HepG2 (cell line): Measurements from ENCODE around the gene EPB41L2. TPM values are rescaled to one million over a fixed set of nuclear protein-coding genes. Genes with fewer than 3 reads are reported as not detected.

Experiments used
- AKAP8 ChIP-seq: sonication (generic); formaldehyde crosslinking; IDR thresholded peaks from 2 replicates; pipeline ENCODE4 v1.5.1; 2020; ENCODE audit warnings: mild to moderate bottlenecking, missing genetic modification reagents
- GTF3A ChIP-seq: sonication (generic); formaldehyde crosslinking; conservative IDR thresholded peaks from 2 replicates; pipeline ENCODE4 v1.4.0; 2020; ENCODE audit warnings: mild to moderate bottlenecking, missing genetic modification reagents
- HNF4A ChIP-seq: sonication (generic); formaldehyde crosslinking; IDR thresholded peaks from 2 replicates; pipeline ENCODE4 v1.4.0; 2020; ENCODE audit warnings: missing genetic modification reagents
- HOXA3 ChIP-seq: sonication (generic); formaldehyde crosslinking; IDR thresholded peaks from 2 replicates; pipeline ENCODE4 v1.5.0; 2020; ENCODE audit warnings: missing genetic modification reagents
- TBX2 ChIP-seq: sonication (generic); formaldehyde crosslinking; IDR thresholded peaks from 2 replicates; pipeline ENCODE4 v1.5.0; 2020; ENCODE audit warnings: missing genetic modification reagents, mild to moderate bottlenecking, borderline replicate concordance
- ZNF343 ChIP-seq: sonication (generic); formaldehyde crosslinking; IDR thresholded peaks from 2 replicates; pipeline ENCODE4 v1.4.0; 2020; ENCODE audit warnings: mild to moderate bottlenecking, missing genetic modification reagents
- ZNF577 ChIP-seq: sonication (generic); formaldehyde crosslinking; IDR thresholded peaks from 2 replicates; pipeline ENCODE4 v1.4.0; 2020; ENCODE audit warnings: mild to moderate bottlenecking, low read depth, missing genetic modification reagents, borderline replicate concordance
- ZNF598 ChIP-seq: sonication (generic); formaldehyde crosslinking; IDR thresholded peaks from 2 replicates; pipeline ENCODE4 v1.5.1; 2020; ENCODE audit warnings: mild to moderate bottlenecking, missing genetic modification reagents, borderline replicate concordance
- ZNF670 ChIP-seq: sonication (generic); formaldehyde crosslinking; IDR thresholded peaks from 2 replicates; pipeline ENCODE4 v1.8.0; 2022; ENCODE audit warnings: mild to moderate bottlenecking, missing genetic modification reagents, borderline replicate concordance
- ZNF775 ChIP-seq: sonication (generic); formaldehyde crosslinking; IDR thresholded peaks from 2 replicates; pipeline ENCODE4 v1.4.0; 2020; ENCODE audit warnings: missing genetic modification reagents, mild to moderate bottlenecking, moderate library complexity, borderline replicate concordance
- polyA plus RNA-seq, 8 experiments: library from polyadenylated mRNA; depleted of rRNA in 3 of 8; stranded (reverse) in 7 of 8; unstranded in 1 of 8; fragments of >200 nt; fragmentation: Illumina TruSeq in 4 of 8; extraction: Trizol in 4 of 8; gene quantifications; 2 replicates each; pipeline versions ENCODE4 v1.2.1 to v1.2.3, GENCODE V29; 2011 to 2016; ENCODE audit warnings: low read depth in 4 of 8, missing spikeins in 1 of 8, mixed read lengths in 1 of 8; ENCODE audit not compliant: insufficient read depth in 1 of 8
- total RNA-seq, 5 experiments: library from RNA; depleted of rRNA; stranded (reverse); fragments of >200 nt; fragmentation: Illumina TruSeq; extraction: Trizol; gene quantifications; 2 replicates each; pipeline ENCODE4 v1.2.3, GENCODE V29; 2016; ENCODE audit warnings: low read depth in 1 of 5
- TF ChIP-seq, protein P1 (sequence below): sonication (generic); formaldehyde crosslinking; IDR thresholded peaks from 2 replicates; pipeline ENCODE4 v1.8.0; 2022; ENCODE audit warnings: mild to moderate bottlenecking, missing genetic modification reagents
- TF ChIP-seq, protein P2 (sequence below): IDR thresholded peaks from 2 replicates; pipeline ENCODE4 v1.6.1; 2016; ENCODE audit warnings: missing compliant biosample characterization, missing genetic modification reagents, borderline replicate concordance
- TF ChIP-seq, protein P3 (sequence below): sonication (generic); formaldehyde crosslinking; IDR thresholded peaks from 2 replicates; pipeline ENCODE4 v1.4.0; 2020; ENCODE audit warnings: missing genetic modification reagents
- TF ChIP-seq, protein P4 (sequence below): sonication (generic); formaldehyde crosslinking; IDR thresholded peaks from 2 replicates; pipeline ENCODE4 v1.5.1; 2020; ENCODE audit warnings: mild to moderate bottlenecking, missing genetic modification reagents, moderate library complexity
- TF ChIP-seq, protein P5 (sequence below): sonication (generic); formaldehyde crosslinking; IDR thresholded peaks from 2 replicates; pipeline ENCODE4 v1.4.0; 2020; ENCODE audit warnings: mild to moderate bottlenecking, missing genetic modification reagents, borderline replicate concordance
- TF ChIP-seq, protein P6 (sequence below): sonication (generic); formaldehyde crosslinking; IDR thresholded peaks from 2 replicates; pipeline ENCODE4 v1.8.1; 2023; ENCODE audit warnings: missing genetic modification reagents, mild to moderate bottlenecking, borderline replicate concordance

The EPB41L2 gene
- total and polyA plus RNA-seq, 2 of the 13 experiments (the other 11 are each of a cell fraction or from before 2014, with no cell fraction given): 41.7 to 56.4 TPM

DNA sequence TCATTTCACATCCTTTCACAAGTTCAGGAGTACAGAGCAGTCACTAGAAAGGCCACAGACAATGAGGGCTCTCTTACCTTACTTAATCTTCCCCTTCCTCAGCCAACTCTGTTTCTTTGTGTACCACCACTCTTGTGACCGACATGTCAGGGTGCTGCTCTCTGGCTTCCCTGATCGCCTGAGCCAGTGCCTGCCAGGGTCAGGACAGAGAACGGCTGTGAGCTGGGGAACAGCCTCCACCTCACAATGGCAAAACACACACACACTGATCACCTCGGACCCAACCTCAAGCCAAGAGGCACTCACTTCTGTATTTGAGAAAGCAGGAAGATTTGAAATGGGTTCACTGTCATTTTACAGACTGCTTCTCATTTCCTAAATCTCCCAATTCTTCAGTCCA is 205.0 kb downstream of the EPB41L2 start (continued):
- TF ChIP-seq, protein P1, sequence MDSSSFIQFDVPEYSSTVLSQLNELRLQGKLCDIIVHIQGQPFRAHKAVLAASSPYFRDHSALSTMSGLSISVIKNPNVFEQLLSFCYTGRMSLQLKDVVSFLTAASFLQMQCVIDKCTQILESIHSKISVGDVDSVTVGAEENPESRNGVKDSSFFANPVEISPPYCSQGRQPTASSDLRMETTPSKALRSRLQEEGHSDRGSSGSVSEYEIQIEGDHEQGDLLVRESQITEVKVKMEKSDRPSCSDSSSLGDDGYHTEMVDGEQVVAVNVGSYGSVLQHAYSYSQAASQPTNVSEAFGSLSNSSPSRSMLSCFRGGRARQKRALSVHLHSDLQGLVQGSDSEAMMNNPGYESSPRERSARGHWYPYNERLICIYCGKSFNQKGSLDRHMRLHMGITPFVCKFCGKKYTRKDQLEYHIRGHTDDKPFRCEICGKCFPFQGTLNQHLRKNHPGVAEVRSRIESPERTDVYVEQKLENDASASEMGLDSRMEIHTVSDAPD (CRISPR knock-in tag): no peak
- no peak for TF ChIP-seq HOXA3
- 0 out of 2 replicates have a peak, but pooled peaks have one; percentile 28 for TF ChIP-seq GTF3A (CRISPR knock-in tag)
- peak; percentile 3; the same call in 1 of the 2 replicates for TF ChIP-seq TBX2 (CRISPR knock-in tag)
- TF ChIP-seq ZNF775: 0 out of 2 replicates have a peak, but pooled peaks have one; percentile 13
- TF ChIP-seq, protein P2, sequence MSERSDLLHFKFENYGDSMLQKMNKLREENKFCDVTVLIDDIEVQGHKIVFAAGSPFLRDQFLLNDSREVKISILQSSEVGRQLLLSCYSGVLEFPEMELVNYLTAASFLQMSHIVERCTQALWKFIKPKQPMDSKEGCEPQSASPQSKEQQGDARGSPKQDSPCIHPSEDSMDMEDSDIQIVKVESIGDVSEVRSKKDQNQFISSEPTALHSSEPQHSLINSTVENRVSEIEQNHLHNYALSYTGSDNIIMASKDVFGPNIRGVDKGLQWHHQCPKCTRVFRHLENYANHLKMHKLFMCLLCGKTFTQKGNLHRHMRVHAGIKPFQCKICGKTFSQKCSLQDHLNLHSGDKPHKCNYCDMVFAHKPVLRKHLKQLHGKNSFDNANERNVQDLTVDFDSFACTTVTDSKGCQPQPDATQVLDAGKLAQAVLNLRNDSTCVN (CRISPR knock-in tag): no peak
- TF ChIP-seq ZNF343: no peak
- TF ChIP-seq ZNF598: peak; percentile 65; the same call in 1 of the 2 replicates
- no peak for TF ChIP-seq ZNF577 (CRISPR knock-in tag)
- TF ChIP-seq, protein P3, sequence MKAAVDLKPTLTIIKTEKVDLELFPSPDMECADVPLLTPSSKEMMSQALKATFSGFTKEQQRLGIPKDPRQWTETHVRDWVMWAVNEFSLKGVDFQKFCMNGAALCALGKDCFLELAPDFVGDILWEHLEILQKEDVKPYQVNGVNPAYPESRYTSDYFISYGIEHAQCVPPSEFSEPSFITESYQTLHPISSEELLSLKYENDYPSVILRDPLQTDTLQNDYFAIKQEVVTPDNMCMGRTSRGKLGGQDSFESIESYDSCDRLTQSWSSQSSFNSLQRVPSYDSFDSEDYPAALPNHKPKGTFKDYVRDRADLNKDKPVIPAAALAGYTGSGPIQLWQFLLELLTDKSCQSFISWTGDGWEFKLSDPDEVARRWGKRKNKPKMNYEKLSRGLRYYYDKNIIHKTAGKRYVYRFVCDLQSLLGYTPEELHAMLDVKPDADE (CRISPR knock-in tag): no peak
- no peak for TF ChIP-seq AKAP8 (CRISPR knock-in tag)
- TF ChIP-seq, protein P4, sequence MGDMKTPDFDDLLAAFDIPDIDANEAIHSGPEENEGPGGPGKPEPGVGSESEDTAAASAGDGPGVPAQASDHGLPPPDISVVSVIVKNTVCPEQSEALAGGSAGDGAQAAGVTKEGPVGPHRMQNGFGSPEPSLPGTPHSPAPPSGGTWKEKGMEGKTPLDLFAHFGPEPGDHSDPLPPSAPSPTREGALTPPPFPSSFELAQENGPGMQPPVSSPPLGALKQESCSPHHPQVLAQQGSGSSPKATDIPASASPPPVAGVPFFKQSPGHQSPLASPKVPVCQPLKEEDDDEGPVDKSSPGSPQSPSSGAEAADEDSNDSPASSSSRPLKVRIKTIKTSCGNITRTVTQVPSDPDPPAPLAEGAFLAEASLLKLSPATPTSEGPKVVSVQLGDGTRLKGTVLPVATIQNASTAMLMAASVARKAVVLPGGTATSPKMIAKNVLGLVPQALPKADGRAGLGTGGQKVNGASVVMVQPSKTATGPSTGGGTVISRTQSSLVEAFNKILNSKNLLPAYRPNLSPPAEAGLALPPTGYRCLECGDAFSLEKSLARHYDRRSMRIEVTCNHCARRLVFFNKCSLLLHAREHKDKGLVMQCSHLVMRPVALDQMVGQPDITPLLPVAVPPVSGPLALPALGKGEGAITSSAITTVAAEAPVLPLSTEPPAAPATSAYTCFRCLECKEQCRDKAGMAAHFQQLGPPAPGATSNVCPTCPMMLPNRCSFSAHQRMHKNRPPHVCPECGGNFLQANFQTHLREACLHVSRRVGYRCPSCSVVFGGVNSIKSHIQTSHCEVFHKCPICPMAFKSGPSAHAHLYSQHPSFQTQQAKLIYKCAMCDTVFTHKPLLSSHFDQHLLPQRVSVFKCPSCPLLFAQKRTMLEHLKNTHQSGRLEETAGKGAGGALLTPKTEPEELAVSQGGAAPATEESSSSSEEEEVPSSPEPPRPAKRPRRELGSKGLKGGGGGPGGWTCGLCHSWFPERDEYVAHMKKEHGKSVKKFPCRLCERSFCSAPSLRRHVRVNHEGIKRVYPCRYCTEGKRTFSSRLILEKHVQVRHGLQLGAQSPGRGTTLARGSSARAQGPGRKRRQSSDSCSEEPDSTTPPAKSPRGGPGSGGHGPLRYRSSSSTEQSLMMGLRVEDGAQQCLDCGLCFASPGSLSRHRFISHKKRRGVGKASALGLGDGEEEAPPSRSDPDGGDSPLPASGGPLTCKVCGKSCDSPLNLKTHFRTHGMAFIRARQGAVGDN: peak; percentile 49
- TF ChIP-seq, protein P5, sequence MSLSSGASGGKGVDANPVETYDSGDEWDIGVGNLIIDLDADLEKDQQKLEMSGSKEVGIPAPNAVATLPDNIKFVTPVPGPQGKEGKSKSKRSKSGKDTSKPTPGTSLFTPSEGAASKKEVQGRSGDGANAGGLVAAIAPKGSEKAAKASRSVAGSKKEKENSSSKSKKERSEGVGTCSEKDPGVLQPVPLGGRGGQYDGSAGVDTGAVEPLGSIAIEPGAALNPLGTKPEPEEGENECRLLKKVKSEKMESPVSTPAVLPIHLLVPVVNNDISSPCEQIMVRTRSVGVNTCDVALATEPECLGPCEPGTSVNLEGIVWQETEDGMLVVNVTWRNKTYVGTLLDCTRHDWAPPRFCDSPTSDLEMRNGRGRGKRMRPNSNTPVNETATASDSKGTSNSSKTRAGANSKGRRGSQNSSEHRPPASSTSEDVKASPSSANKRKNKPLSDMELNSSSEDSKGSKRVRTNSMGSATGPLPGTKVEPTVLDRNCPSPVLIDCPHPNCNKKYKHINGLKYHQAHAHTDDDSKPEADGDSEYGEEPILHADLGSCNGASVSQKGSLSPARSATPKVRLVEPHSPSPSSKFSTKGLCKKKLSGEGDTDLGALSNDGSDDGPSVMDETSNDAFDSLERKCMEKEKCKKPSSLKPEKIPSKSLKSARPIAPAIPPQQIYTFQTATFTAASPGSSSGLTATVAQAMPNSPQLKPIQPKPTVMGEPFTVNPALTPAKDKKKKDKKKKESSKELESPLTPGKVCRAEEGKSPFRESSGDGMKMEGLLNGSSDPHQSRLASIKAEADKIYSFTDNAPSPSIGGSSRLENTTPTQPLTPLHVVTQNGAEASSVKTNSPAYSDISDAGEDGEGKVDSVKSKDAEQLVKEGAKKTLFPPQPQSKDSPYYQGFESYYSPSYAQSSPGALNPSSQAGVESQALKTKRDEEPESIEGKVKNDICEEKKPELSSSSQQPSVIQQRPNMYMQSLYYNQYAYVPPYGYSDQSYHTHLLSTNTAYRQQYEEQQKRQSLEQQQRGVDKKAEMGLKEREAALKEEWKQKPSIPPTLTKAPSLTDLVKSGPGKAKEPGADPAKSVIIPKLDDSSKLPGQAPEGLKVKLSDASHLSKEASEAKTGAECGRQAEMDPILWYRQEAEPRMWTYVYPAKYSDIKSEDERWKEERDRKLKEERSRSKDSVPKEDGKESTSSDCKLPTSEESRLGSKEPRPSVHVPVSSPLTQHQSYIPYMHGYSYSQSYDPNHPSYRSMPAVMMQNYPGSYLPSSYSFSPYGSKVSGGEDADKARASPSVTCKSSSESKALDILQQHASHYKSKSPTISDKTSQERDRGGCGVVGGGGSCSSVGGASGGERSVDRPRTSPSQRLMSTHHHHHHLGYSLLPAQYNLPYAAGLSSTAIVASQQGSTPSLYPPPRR (CRISPR knock-in tag): 0 out of 2 replicates have a peak, but pooled peaks have one; percentile 15
- no peak for TF ChIP-seq HNF4A (CRISPR knock-in tag)
- TF ChIP-seq, protein P6, sequence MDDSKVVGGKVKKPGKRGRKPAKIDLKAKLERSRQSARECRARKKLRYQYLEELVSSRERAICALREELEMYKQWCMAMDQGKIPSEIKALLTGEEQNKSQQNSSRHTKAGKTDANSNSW (CRISPR knock-in tag): no peak
- TF ChIP-seq ZNF670 (CRISPR knock-in tag): no peak
